Gastrocnemius medialis (tissue), 4 donors: Measurements from ENCODE around the gene CCNI. TPM values are rescaled to one million over a fixed set of nuclear protein-coding genes. Genes with fewer than 3 reads are reported as not detected.

Experiments used
- ATAC-seq, 2 donors: fragments of 150-250 bp; one replicate each; pipeline ENCODE4 v1.9.1; 2016
- DNase-seq, 2 donors: peaks; one replicate each; pipeline ENCODE4 v3.0.0-alpha.2; 2019
- H3K27ac ChIP-seq, 4 donors: fragments of 200-600 bp; sonication (generic); 1 replicate in 1 of 4; 2 replicates in 3 of 4; pipeline ENCODE4 v1.5.1; 2016 to 2018; ENCODE audit warnings: mild to moderate bottlenecking in 2 of 4, moderate library complexity in 1 of 4
- H3K27me3 ChIP-seq, 3 donors: fragments of 200-600 bp; sonication (generic) in 2 of 3; 1 replicate in 1 of 3; 2 replicates in 2 of 3; pipeline versions ENCODE4 v1.5.1 to v1.6.0; 2016 to 2019; ENCODE audit warnings: mild to moderate bottlenecking in 1 of 3, moderate library complexity in 1 of 3
- H3K36me3 ChIP-seq, 2 donors: fragments of 200-600 bp; sonication (generic) in 1 of 2; one replicate each; pipeline ENCODE4 v1.5.1; 2017 to 2018
- H3K4me1 ChIP-seq, 2 donors: fragments of 200-600 bp; sonication (generic) in 1 of 2; one replicate each; pipeline ENCODE4 v1.5.1; 2016 to 2017; ENCODE audit warnings: mild to moderate bottlenecking in 2 of 2
- H3K4me3 ChIP-seq, 4 donors: fragments of 200-600 bp; sonication (generic) in 3 of 4; 1 replicate in 1 of 4; 2 replicates in 3 of 4; pipeline ENCODE4 v1.5.1; 2016 to 2019; ENCODE audit warnings: mild to moderate bottlenecking in 2 of 4
- H3K9me3 ChIP-seq, 3 donors: fragments of 200-600 bp; sonication (generic) in 2 of 3; 1 replicate in 1 of 3; 2 replicates in 2 of 3; pipeline ENCODE4 v1.5.1; 2016 to 2019
- CTCF ChIP-seq, 5 experiments: fragments of 450-650 bp in 3 of 5; fragments of 200-600 bp in 2 of 5; sonication (generic) in 2 of 5; IDR thresholded peaks in 4 of 5; conservative IDR thresholded peaks in 1 of 5; 1 replicate in 4 of 5; 2 replicates in 1 of 5; pipeline ENCODE4 v1.5.1; 2016 to 2019; ENCODE audit warnings: antibody characterized with exemption in 5 of 5, mild to moderate bottlenecking in 3 of 5, moderate library complexity in 3 of 5
- POLR2A ChIP-seq, 2 donors: fragments of 450-650 bp; IDR thresholded peaks; one replicate each; pipeline ENCODE4 v1.6.1; 2017; ENCODE audit warnings: antibody characterized with exemption in 2 of 2, mild to moderate bottlenecking in 2 of 2, moderate library complexity in 2 of 2
- in situ Hi-C, 4 donors: fragments of 200-750 bp; cut with MboI; loops; one replicate each; pipeline versions ENCODE4 v1.15.0 to v1.8.0; 2017; ENCODE audit warnings: low sequenced_read_pairs in 4 of 4
- intact Hi-C: fragments of 100-400 bp; cut with DNase I; formaldehyde crosslinking; loops from one replicate; pipeline ENCODE4 v1.15.1; 2023; ENCODE audit warnings: low total_unique reads
- total RNA-seq, 4 donors: library from RNA; depleted of rRNA; stranded (reverse); fragments of >200 nt; gene quantifications; one replicate each; pipeline versions ENCODE4 v1.1.0 to v1.2.3, GENCODE V29; 2016

CCNI gene
- total RNA-seq, 4 donors from 2014 or later, result 82.8 to 138 (median 129) TPM

GRCh38 chr4:77121736-77122240 is 46.0 kb upstream of the CCNI start:
- ATAC-seq, result no peak
- Histone ChIP-seq H3K27me3 (no peaks in the 10 kb centered on the region), H3K36me3 (no peaks in the 10 kb centered on the region), H3K27ac (no peak overlapping the region), H3K4me1 (no peaks in the 10 kb centered on the region), H3K9me3 (no peaks in the 10 kb centered on the region), H3K4me3 (no peak overlapping the region)
- TF ChIP-seq CTCF (IDR thresholded peaks at IDR 0.05 in 4 of 5, conservative IDR thresholded peaks at IDR 0.05 in 1 of 5), result no peak
- TF ChIP-seq POLR2A (IDR thresholded peaks at IDR 0.05), result no peak
- in situ Hi-C loops (no loop called here), intact Hi-C loops (no loop called here)
- DNase-seq, result no peak

GRCh38 chr4:77120886-77121508 is 45.2 kb upstream of the CCNI start:
- intact Hi-C loops, result no loop called here
- TF ChIP-seq POLR2A (IDR thresholded peaks at IDR 0.05) (no peak), CTCF (IDR thresholded peaks at IDR 0.05 in 4 of 5, conservative IDR thresholded peaks at IDR 0.05 in 1 of 5) (no peak)
- ATAC-seq (no peak), DNase-seq (no peak)
- no peak overlapping the region for H3K27ac ChIP-seq
- in situ Hi-C loops, result no loop called here
- H3K27me3 ChIP-seq, result no peaks in the 10 kb centered on the region
- no peak overlapping the region for H3K4me3 ChIP-seq
- no peaks in the 10 kb centered on the region for H3K9me3 ChIP-seq
- H3K36me3 ChIP-seq, result no peaks in the 10 kb centered on the region
- H3K4me1 ChIP-seq, result no peaks in the 10 kb centered on the region

GRCh38 chr4:77117721-77118120 is 41.9 kb upstream of the CCNI start:
- H3K9me3 ChIP-seq, result no peaks in the 10 kb centered on the region
- intact Hi-C loops, result no loop called here
- H3K27me3 ChIP-seq, result no peaks in the 10 kb centered on the region
- no peak for DNase-seq
- TF ChIP-seq CTCF (IDR thresholded peaks at IDR 0.05 in 4 of 5, conservative IDR thresholded peaks at IDR 0.05 in 1 of 5) (no peak), POLR2A (IDR thresholded peaks at IDR 0.05) (no peak)
- ATAC-seq, result no peak
- no peaks in the 10 kb centered on the region for H3K4me1 ChIP-seq
- no peaks in the 10 kb centered on the region for H3K36me3 ChIP-seq
- H3K4me3 ChIP-seq, result no peak overlapping the region
- no peak overlapping the region for H3K27ac ChIP-seq
- in situ Hi-C loops, result no loop called here

GRCh38 chr4:77113069-77113468 is 37.3 kb upstream of the CCNI start:
- in situ Hi-C loops, result no loop called here
- Histone ChIP-seq H3K36me3 (no peaks in the 10 kb centered on the region), H3K9me3 (no peaks in the 10 kb centered on the region), H3K27me3 (no peaks in the 10 kb centered on the region), H3K4me3 (no peak overlapping the region), H3K27ac (no peak overlapping the region), H3K4me1 (no peaks in the 10 kb centered on the region)
- ATAC-seq (no peak), DNase-seq (no peak)
- TF ChIP-seq POLR2A (IDR thresholded peaks at IDR 0.05) (no peak), CTCF (IDR thresholded peaks at IDR 0.05 in 4 of 5, conservative IDR thresholded peaks at IDR 0.05 in 1 of 5) (no peak)
- intact Hi-C loops, result no loop called here

DNA sequence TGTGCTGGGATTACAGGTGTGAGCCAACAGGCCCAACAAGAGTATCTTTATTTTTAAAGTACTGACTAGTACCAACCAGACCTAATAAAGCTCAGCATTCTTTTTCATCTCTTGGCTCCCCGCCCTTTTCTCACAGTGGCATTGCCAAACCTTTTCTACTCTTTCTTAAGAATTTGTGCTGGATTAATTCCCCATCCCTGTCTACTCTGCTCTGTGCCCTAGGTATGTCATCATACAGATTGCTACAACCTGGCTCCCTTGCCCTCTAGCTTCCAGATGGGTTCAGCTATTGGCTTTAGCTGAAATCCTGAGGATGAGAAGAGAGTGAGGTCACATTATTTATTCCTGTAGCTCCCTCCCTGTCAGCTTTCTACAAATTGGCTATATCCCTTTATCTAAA is 34.9 kb upstream of the CCNI start:
- TF ChIP-seq CTCF (IDR thresholded peaks at IDR 0.05 in 4 of 5, conservative IDR thresholded peaks at IDR 0.05 in 1 of 5) (no peak), POLR2A (IDR thresholded peaks at IDR 0.05) (no peak)
- Histone ChIP-seq H3K27ac (no peak overlapping the region), H3K4me1 (peaks cover 0 to under 1% of the 10 kb centered on the region in 2 donors), H3K4me3 (no peak overlapping the region), H3K27me3 (no peaks in the 10 kb centered on the region), H3K36me3 (no peaks in the 10 kb centered on the region), H3K9me3 (no peaks in the 10 kb centered on the region)
- DNase-seq, result no peak
- in situ Hi-C loops (no loop called here), intact Hi-C loops (no loop called here)
- no peak for ATAC-seq
